Left ventricle myocardium inferior (tissue), 1 donor: Measurements from ENCODE around the gene MBD3L4. TPM values are rescaled to one million over a fixed set of nuclear protein-coding genes. Genes with fewer than 3 reads are reported as not detected.

ENCODE experiments used
- DNase-seq: peaks from one replicate; pipeline ENCODE4 v3.0.0-alpha.2; 2020
- H3K27ac ChIP-seq: fragments of 200-600 bp; replicated peaks from 2 replicates; pipeline ENCODE4 v1.8.0; 2021
- H3K27me3 ChIP-seq: fragments of 200-600 bp; 2 replicates; pipeline ENCODE4 v1.8.0; 2021; ENCODE audit warnings: low read depth
- H3K36me3 ChIP-seq: fragments of 200-600 bp; 2 replicates; pipeline ENCODE4 v1.8.0; 2021
- H3K4me1 ChIP-seq: fragments of 200-600 bp; 2 replicates; pipeline ENCODE4 v1.8.0; 2021
- H3K4me3 ChIP-seq: fragments of 200-600 bp; 2 replicates; pipeline ENCODE4 v1.8.0; 2021; ENCODE audit warnings: mild to moderate bottlenecking, moderate library complexity
- H3K9me3 ChIP-seq: fragments of 200-600 bp; replicated peaks from 2 replicates; pipeline ENCODE4 v1.8.0; 2021
- intact Hi-C: fragments of 100-400 bp; cut with micrococcal nuclease; formaldehyde crosslinking; loops from one replicate; pipeline ENCODE4 v1.11.0; 2022
- total RNA-seq: library from RNA; stranded (reverse); fragmentation: NEBNext Ultra II Directional; extraction: Animal tissue kit (Norgen Biotek cat#: 25700); gene quantifications from one replicate; pipeline ENCODE4 v1.2.1, GENCODE V29; 2021
- TF ChIP-seq, protein P1 (sequence below): fragments of 200-600 bp; IDR thresholded peaks from 2 replicates; pipeline ENCODE4 v1.8.0; 2021; ENCODE audit warnings: antibody characterized with exemption, mild to moderate bottlenecking, borderline replicate concordance
- donor health status: DM: no; HTN: yes; CAD: no; lungs with severe emphysema.

Gene MBD3L4
- total RNA-seq, 1 donor from 2014 or later = not detected

DNA sequence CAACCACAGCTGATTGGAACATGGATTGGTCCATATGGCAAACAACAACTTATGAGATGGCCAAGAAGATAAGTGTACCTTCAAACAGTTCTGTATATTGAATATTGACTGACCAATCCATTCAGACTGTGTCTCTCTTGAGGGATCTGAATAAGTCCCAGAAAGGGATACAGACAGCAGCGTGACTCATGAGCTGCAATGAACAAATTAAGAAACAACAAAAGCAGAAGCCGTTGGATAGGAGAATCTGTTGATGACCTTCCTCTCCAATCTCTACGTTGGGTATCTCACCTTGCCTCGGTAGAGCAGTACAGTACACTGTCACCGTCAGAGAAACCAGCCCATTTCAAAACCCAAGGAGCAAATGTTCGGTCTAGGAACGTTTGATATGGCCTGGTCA lies 40.0 kb downstream of the MBD3L4 start:
- intact Hi-C loops = no loop called here
- TF ChIP-seq, protein P1, sequence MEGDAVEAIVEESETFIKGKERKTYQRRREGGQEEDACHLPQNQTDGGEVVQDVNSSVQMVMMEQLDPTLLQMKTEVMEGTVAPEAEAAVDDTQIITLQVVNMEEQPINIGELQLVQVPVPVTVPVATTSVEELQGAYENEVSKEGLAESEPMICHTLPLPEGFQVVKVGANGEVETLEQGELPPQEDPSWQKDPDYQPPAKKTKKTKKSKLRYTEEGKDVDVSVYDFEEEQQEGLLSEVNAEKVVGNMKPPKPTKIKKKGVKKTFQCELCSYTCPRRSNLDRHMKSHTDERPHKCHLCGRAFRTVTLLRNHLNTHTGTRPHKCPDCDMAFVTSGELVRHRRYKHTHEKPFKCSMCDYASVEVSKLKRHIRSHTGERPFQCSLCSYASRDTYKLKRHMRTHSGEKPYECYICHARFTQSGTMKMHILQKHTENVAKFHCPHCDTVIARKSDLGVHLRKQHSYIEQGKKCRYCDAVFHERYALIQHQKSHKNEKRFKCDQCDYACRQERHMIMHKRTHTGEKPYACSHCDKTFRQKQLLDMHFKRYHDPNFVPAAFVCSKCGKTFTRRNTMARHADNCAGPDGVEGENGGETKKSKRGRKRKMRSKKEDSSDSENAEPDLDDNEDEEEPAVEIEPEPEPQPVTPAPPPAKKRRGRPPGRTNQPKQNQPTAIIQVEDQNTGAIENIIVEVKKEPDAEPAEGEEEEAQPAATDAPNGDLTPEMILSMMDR = no peak
- Histone ChIP-seq H3K36me3 (no peaks in the 10 kb centered on the region), H3K4me1 (no peaks in the 10 kb centered on the region), H3K27ac (no peak overlapping the region), H3K4me3 (no peak overlapping the region), H3K27me3 (peaks cover 37% of the 10 kb centered on the region), H3K9me3 (no peaks in the 10 kb centered on the region)
- no peak for DNase-seq

DNA sequence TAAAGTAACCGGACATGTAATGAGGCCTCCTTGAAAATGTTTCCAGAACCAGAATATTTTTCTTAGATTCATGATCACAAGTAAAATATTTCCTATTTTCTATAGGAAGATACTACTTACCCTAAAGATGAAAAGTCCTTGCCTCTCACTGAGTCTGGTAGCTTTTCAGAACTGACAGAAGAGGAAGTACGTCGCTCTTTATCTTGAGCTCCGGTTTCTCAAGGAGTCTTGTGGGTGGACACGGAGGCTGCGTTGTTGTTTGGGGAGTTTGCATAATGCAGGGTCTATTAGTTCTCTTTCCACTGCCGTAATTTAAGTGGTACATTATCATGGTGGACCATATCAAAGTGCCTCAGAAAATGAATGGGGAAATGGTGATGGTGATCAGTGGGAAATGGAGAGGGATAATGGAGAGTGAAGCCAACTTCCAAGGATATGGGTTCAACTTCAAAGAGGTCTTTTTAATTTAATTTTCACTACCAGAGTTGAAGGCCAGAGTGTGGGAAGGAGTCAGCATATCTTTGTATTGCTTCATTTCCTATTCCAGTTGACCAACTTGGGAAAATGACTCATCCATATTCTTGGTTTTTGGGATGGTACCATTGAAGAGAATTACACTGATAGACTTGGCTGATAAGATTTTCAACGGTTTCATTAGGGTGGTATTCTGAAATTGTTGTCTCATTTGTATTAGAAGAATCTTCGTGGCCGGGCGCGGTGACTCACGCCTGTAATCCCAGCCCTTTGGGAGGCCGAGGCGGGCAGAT lies 42.1 kb downstream of the MBD3L4 start:
- H3K9me3 ChIP-seq = no peaks in the 10 kb centered on the region
- H3K4me3 ChIP-seq = no peak overlapping the region

DNA sequence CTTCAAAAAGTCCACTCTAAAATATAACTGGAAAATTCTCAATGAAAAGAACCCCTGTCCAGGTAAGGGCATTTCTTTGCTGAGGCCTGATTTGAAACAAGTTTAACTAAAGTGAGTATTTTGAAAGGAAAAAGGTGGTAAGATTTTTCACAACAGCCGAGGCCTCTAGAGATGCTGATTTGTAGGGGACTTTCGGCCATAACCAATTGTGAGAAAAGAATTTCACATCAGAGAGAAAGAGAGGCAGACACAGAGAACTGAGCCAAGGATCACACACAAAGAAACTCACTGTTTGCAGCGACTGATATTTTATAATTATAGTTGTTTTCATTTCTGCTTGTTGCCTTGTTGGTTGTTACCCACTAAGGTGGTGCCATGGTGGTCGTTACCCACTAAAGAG lies 43.2 kb downstream of the MBD3L4 start:
- H3K36me3 ChIP-seq = no peaks in the 10 kb centered on the region
- peaks cover 19% of the 10 kb centered on the region for H3K27me3 ChIP-seq
- intact Hi-C loops = no loop called here
- no peaks in the 10 kb centered on the region for H3K9me3 ChIP-seq
- no peak overlapping the region for H3K27ac ChIP-seq
- no peak overlapping the region for H3K4me3 ChIP-seq
- no peaks in the 10 kb centered on the region for H3K4me1 ChIP-seq
- no peak for DNase-seq
- TF ChIP-seq, protein P1 = no peak

More for the DNA sequence above, 42.1 kb downstream of the MBD3L4 start:
- Histone ChIP-seq H3K27me3 (peaks cover 30% of the 10 kb centered on the region), H3K4me1 (no peaks in the 10 kb centered on the region), H3K36me3 (no peaks in the 10 kb centered on the region), H3K27ac (no peak overlapping the region)
- intact Hi-C loops = no loop called here
- TF ChIP-seq, protein P1 = no peak
- DNase-seq = no peak

DNA sequence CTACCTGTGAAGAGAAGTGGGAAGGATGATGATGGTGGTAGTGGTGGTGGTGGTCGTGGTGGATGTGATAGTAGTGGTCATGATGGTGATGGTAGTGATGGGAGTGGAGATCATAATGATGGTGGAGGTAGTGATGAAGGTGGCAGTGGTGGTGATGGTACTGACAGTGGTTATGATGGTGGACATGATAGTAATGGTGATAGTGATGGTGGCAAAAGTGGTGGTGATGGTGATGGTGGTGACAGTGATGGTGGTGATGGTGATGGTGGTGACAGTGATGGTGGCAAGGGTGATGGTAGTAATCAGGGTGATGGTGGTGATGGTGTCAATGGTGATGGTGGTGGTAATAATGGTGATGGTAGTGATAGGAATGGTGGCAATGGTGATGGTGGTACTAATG lies 44.9 kb downstream of the MBD3L4 start:
- intact Hi-C loops = no loop called here
- TF ChIP-seq, protein P1 = no peak
- DNase-seq = no peak
- Histone ChIP-seq H3K27me3 (peaks cover 2% of the 10 kb centered on the region), H3K36me3 (no peaks in the 10 kb centered on the region), H3K9me3 (no peaks in the 10 kb centered on the region), H3K4me3 (no peak overlapping the region), H3K27ac (no peak overlapping the region), H3K4me1 (no peaks in the 10 kb centered on the region)

DNA sequence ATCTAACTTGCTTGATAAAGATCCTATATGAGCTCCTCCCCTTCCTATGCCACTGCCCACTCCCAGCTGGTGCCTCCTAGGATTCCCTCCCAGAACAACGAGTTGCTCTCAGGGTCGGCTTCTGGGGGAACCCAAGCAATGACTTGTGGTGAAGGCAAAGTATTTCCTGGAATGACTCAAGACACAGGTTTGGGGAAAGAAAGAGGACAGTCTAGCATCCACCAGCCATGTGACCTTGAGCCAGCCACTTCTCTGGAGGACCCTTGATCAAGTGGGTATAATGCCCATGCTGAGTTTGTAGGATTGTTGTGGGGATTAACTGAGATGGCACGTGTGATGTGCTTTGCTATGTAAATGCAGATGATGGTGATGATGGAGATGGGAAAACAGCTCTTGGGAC lies 51.7 kb downstream of the MBD3L4 start:
- intact Hi-C loops = no loop called here
- Histone ChIP-seq H3K9me3 (peaks cover 35% of the 10 kb centered on the region), H3K27ac (no peak overlapping the region), H3K4me3 (no peak overlapping the region), H3K36me3 (no peaks in the 10 kb centered on the region), H3K4me1 (no peaks in the 10 kb centered on the region), H3K27me3 (no peaks in the 10 kb centered on the region)
- DNase-seq = no peak
- TF ChIP-seq, protein P1 = no peak
